D341Med (cell line): Measurements from ENCODE around the gene ZNF554.

Experiments
- DNase-seq: peaks from one replicate; pipeline ENCODE4 v3.0.0; 2012; ENCODE audit warnings: low spot score

Gene ZNF554

GRCh38 chr19:2807379-2808128 lies 12.1 kb upstream of the ZNF554 start:
- no peak for DNase-seq

GRCh38 chr19:2808129-2808941 lies 11.3 kb upstream of the ZNF554 start:
- no peak for DNase-seq

- no peak for DNase-seq
These were observed 10.1 kb upstream of the ZNF554 start for GRCh38 chr19:2809387-2810140.

- no peak for DNase-seq
These were observed 9.3 kb upstream of the ZNF554 start for GRCh38 chr19:2810141-2811091.

GRCh38 chr19:2811221-2811722 lies 8.4 kb upstream of the ZNF554 start:
- DNase-seq: no peak

- no peak for DNase-seq
These were observed 7.8 kb upstream of the ZNF554 start for GRCh38 chr19:2811735-2812413.

GRCh38 chr19:2812414-2813234 lies 7.0 kb upstream of the ZNF554 start:
- DNase-seq: peak; percentile 30

- DNase-seq: peak; percentile 25
These were observed 6.2 kb upstream of the ZNF554 start for GRCh38 chr19:2813235-2814160.

GRCh38 chr19:2814426-2814825 lies 5.2 kb upstream of the ZNF554 start:
- DNase-seq: peak; percentile 21

- peak; percentile 26 for DNase-seq
These were observed 4.5 kb upstream of the ZNF554 start for GRCh38 chr19:2815191-2815614.

- peak; percentile 22 for DNase-seq
These were observed 3.7 kb upstream of the ZNF554 start for GRCh38 chr19:2815923-2816322.

- no peak for DNase-seq
These were observed 3.0 kb upstream of the ZNF554 start for GRCh38 chr19:2816641-2817040.

- DNase-seq: peak; percentile 38
These were observed 2.3 kb upstream of the ZNF554 start for GRCh38 chr19:2817237-2817829.

- DNase-seq: no peak
These were observed 539 bp downstream of the ZNF554 start for GRCh38 chr19:2820112-2820702.

GRCh38 chr19:2822846-2823245 lies 3.2 kb downstream of the ZNF554 start:
- no peak for DNase-seq

- DNase-seq: no peak
These were observed 4.0 kb downstream of the ZNF554 start for GRCh38 chr19:2823646-2824045.

- no peak for DNase-seq
These were observed 4.5 kb downstream of the ZNF554 start for GRCh38 chr19:2824129-2824528.

- no peak for DNase-seq
These were observed 7.4 kb downstream of the ZNF554 start for GRCh38 chr19:2827022-2827421.
